Measurements from ENCODE around the gene ZNF710.

ZNF710 gene

DNA sequence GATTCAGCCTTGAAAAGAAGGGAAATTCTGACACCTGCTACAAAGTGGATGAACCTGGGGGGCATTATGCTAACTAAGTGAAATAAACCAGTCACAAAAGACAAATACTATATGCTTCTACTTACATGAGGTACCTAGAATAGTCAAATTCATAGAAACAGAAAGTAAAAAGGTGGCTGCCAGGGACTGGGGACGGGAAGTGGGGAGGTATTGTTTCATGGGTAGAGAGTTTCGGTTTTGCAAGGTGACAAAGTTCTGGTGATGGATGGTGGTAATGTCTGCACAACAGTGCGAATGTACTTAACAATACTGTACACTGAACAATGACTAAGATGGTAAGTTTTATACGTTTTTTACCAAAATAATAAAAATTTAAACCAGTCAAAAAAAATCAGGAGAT is 96.4 kb downstream of the ZNF710 start:
- peak overlapping the region; percentile 38 to 62 for H3K9ac ChIP-seq (ENCODE audit: low read length in 2 of 2)
- H3K4me3 ChIP-seq (ENCODE audit: low read length in 2 of 2): peak overlapping the region in 1 of 2 donors; percentile 63
- peak overlapping the region; percentile 95 for H3K27ac ChIP-seq (ENCODE audit: low read length)
- H3K4me1 ChIP-seq (ENCODE audit: control insufficient read depth, insufficient read depth, low read length): peaks cover 67% of the 10 kb centered on the region
- H3K9me3 ChIP-seq (ENCODE audit: control insufficient read depth in 2 of 2, low read length in 2 of 2): no peaks in the 10 kb centered on the region
- no peaks in the 10 kb centered on the region for H3K36me3 ChIP-seq (ENCODE audit: control insufficient read depth in 2 of 2, insufficient read depth in 2 of 2, low read length in 2 of 2)
- H3K27me3 ChIP-seq (ENCODE audit: control insufficient read depth in 1 of 2, insufficient read depth in 2 of 2, low read length in 2 of 2): no peaks in the 10 kb centered on the region

DNA sequence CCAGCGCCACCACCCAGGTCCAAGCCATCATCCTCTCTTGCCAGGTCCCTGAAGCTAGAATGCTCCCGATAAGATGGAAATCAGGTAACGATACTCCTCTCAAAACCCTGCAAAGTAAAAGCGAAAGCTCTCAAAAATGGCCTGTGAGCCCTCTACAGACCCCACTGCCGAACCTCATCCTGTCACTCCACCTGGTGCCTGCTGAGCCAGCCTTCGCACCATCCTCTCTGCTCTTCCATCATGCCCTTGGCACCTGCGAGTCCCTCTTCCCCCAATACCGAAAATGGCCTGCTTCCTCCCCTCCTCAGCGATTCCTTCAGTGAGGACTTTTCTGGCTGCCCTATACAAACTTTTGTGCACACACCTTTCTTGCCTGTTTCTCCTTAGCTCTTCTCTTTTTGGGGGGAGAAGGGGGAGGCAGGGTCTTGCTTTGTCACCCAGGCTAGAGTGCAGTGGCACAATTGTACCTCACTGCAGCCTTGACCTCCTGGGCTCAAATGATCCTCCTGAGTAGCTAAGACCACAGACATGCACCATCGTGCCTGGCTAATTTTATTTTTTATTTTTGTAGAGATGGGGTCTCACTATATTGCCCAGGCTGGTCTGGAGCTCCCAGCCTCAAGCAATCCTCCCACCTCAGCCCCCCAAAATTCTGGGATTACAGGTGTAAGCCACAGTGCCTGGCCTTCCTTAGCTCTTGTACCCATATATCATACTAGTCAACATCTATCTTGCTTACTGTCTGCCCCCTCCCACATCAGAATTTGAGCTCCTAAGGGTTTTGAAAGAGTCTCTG is 98.1 kb downstream of the ZNF710 start:
- Histone ChIP-seq H3K9ac (ENCODE audit: low read length in 2 of 2) (peak overlapping the region; percentile 13 to 77), H3K27me3 (ENCODE audit: control insufficient read depth in 1 of 2, insufficient read depth in 2 of 2, low read length in 2 of 2) (no peaks in the 10 kb centered on the region), H3K36me3 (ENCODE audit: control insufficient read depth in 2 of 2, insufficient read depth in 2 of 2, low read length in 2 of 2) (no peaks in the 10 kb centered on the region), H3K27ac (ENCODE audit: low read length) (peak overlapping the region; percentile 95), H3K9me3 (ENCODE audit: control insufficient read depth in 2 of 2, low read length in 2 of 2) (no peaks in the 10 kb centered on the region), H3K4me3 (ENCODE audit: low read length in 2 of 2) (peak overlapping the region in 1 of 2 donors; percentile 22), H3K4me1 (ENCODE audit: control insufficient read depth, insufficient read depth, low read length) (peaks cover 77% of the 10 kb centered on the region)

DNA sequence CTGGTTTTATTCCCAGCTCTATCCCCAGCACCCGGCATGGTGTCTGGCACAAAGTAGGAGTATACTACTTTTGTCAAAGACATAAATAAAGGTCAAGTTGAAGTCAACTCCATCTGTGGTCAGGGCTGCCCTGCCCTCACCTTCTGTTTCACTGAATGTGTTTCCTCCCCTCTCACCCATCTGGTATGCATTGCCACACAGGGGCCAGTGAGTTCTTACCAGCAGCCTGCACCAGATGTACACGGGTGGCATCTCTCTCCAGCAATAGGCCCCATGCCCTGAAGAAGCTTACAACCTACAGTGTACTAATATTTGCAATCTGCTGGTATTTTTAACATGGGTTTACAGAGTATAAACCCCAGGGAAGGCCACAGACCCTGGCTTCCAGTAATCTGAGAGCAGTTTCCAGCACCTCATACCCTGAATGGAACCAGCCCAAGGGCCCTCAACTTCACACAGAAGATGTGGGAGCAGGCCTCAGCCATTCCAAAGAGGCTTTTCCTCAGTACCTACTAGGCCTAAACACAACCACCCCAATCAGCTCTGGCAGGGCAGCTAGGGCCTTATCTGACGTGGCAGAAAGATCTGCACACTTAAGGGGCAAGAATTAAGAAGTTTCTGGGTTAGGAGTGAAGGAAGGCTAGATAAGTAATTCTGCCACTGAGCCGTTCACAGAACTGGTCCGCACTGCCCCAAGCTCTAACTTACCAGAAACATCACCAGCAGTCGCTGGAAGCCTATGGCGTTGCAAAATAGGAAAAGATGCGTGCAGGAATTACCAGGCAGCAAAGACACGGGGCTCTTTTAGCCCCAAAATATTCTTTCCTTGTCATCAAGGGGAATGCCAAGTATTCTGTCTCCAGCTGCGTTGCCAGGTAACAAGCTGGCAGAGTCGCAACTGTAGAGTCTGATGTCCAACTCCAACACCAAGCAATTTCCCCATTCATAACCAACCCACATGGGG is 99.0 kb downstream of the ZNF710 start:
- Histone ChIP-seq H3K4me1 (ENCODE audit: control insufficient read depth, insufficient read depth, low read length) (peaks cover 76% of the 10 kb centered on the region), H3K27ac (ENCODE audit: low read length) (peak overlapping the region; percentile 95), H3K27me3 (ENCODE audit: control insufficient read depth in 1 of 2, insufficient read depth in 2 of 2, low read length in 2 of 2) (no peaks in the 10 kb centered on the region), H3K9me3 (ENCODE audit: control insufficient read depth in 2 of 2, low read length in 2 of 2) (no peaks in the 10 kb centered on the region), H3K4me3 (ENCODE audit: low read length in 2 of 2) (peak overlapping the region; percentile 76 to 83), H3K9ac (ENCODE audit: low read length in 2 of 2) (peak overlapping the region; percentile 77 to 78), H3K36me3 (ENCODE audit: control insufficient read depth in 2 of 2, insufficient read depth in 2 of 2, low read length in 2 of 2) (no peaks in the 10 kb centered on the region)

DNA sequence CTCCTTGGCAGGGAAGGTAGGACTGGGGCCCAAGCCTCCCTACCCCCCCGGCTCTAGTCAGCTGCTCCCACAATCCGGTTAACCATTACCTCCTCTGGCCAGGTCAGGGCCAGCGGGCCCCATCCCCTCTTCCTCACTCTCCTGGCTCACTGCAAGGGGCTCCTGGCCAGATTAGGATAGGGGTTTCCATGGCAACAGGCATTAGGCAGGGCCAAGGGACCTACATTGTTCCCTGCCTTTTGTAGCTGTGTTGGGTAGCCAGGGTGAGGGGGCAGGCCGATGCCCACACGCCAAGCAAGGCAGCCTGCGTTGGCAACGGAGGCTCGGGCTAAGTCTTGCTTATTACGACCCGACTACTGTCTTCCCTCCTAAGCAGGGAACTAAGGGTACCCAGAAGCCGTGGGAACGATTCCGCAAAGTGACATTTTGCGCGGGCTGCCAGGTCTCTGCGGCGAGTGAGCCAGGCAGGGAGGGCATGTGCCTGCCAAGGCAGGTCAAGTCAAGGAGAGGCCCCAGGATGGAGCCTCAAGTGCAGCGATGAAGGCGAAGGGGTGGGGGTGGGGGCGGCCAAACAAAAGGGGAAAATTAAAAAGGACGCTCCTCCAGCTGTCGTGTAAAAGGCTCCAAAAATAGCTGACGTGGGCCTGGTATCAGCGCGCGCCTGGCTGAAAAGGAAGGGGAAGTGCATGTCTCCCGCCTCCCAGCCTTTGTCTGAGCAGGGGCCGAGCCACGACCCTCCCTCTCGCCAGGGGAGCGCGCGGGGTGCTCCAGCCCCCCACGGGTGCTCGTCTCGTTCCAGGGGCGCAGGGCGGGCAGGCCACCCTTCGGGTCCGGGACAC is 100.2 kb downstream of the ZNF710 start:
- H3K4me3 ChIP-seq (ENCODE audit: low read length in 2 of 2): peak overlapping the region; percentile 76 to 83
- peak overlapping the region; percentile 95 for H3K27ac ChIP-seq (ENCODE audit: low read length)
- H3K9ac ChIP-seq (ENCODE audit: low read length in 2 of 2): peak overlapping the region; percentile 77 to 78
- no peaks in the 10 kb centered on the region for H3K36me3 ChIP-seq (ENCODE audit: control insufficient read depth in 2 of 2, insufficient read depth in 2 of 2, low read length in 2 of 2)
- H3K9me3 ChIP-seq (ENCODE audit: control insufficient read depth in 2 of 2, low read length in 2 of 2): no peaks in the 10 kb centered on the region
- no peaks in the 10 kb centered on the region for H3K27me3 ChIP-seq (ENCODE audit: control insufficient read depth in 1 of 2, insufficient read depth in 2 of 2, low read length in 2 of 2)
- peaks cover 76% of the 10 kb centered on the region for H3K4me1 ChIP-seq (ENCODE audit: control insufficient read depth, insufficient read depth, low read length)

DNA sequence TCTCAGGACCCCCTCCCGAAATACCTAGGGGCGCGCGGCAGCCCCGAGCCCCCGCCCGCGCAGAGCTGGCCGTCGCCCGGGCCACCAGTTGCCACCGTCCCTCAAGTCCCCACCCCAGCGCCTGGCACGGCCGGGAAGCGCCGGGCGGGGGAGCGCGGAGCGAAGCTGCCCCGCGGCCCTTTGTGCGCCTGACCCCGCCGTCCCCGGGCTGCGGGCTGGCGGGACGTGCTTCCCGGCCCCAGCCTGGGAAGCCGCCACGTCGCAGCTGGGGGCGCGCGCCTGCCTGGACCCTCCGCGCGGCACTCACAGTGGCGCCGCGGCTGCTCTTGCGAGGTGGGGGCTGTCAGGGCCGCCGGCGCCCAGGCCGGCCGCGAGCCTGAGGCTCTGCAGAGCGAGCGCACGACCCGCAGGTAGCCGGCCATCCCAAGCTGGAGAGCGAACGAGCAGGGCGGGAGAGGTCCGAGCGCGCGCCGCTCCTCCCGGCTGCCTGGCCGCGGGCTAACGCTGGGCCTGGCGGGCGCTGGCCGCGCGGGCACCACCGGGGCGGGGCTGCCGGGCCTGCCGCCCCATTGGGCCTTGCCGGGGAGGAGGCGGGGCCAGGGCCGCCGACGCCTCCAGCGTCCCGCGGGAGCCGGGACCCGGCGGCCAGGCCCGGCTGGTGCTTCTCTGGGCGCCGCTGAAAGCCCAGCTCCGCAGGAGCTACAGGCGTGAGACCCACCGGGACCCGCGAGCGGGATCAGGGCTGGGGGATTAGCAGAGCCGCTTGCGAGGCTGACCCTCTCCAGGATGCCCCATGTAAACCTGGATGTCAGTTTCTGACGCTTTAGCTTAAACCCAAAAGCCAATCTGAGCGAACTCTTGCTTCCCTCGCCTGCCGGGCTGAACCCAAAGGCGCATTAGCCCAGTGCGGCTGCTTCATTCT is 101.1 kb downstream of the ZNF710 start, which contains the start of gene IDH2:
TSS of gene IDH2 (minus strand) at position 500 of the 922 bp plus-strand sequence. CDS start at position 422, 78 bp downstream.
- H3K36me3 ChIP-seq (ENCODE audit: control insufficient read depth in 2 of 2, insufficient read depth in 2 of 2, low read length in 2 of 2): no peaks in the 10 kb centered on the region
- H3K9me3 ChIP-seq (ENCODE audit: control insufficient read depth in 2 of 2, low read length in 2 of 2): no peaks in the 10 kb centered on the region
- H3K4me1 ChIP-seq (ENCODE audit: control insufficient read depth, insufficient read depth, low read length): peaks cover 81% of the 10 kb centered on the region
- peak within 1 kb of the TSS; percentile 76 to 83 for H3K4me3 ChIP-seq (ENCODE audit: low read length in 2 of 2)
- no peaks in the 10 kb centered on the region for H3K27me3 ChIP-seq (ENCODE audit: control insufficient read depth in 1 of 2, insufficient read depth in 2 of 2, low read length in 2 of 2)
- H3K9ac ChIP-seq (ENCODE audit: low read length in 2 of 2): peak within 1 kb of the TSS; percentile 77 to 92
- peak within 1 kb of the TSS; percentile 95 for H3K27ac ChIP-seq (ENCODE audit: low read length)

DNA sequence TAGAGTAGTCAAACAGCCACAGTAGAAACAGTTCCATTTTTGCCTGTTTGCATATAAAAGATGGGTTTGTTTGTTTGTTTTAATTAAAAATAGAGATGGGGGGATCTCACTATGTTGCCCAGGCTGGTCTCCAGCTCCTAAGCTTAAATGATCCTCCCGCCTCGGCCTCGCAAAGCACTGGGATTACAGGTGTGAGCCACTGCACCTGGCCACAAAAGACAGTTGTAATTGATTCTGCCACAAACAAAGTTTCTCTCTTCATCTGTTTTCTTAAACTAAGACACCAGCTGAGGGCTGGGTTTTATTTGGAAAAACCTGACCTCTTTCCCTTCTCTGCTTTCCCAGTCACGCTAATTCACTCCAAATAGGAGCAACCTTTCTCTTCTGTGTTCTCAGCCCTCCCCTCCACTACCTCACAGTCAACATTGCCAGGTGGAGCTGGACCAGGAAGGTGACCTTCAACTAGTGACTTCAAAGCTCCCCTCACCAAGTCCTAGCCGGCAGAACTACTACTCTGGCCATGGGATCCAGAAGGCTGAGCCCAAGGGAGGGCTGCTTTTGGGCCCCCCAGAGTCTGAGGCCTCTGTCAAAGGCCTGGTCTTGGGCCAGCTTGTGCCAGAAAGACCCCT is 102.7 kb downstream of the ZNF710 start:
- H3K36me3 ChIP-seq (ENCODE audit: control insufficient read depth in 2 of 2, insufficient read depth in 2 of 2, low read length in 2 of 2): no peaks in the 10 kb centered on the region
- H3K27ac ChIP-seq (ENCODE audit: low read length): peak overlapping the region; percentile 95
- H3K9me3 ChIP-seq (ENCODE audit: control insufficient read depth in 2 of 2, low read length in 2 of 2): no peaks in the 10 kb centered on the region
- H3K4me1 ChIP-seq (ENCODE audit: control insufficient read depth, insufficient read depth, low read length): peaks cover 65% of the 10 kb centered on the region
- no peaks in the 10 kb centered on the region for H3K27me3 ChIP-seq (ENCODE audit: control insufficient read depth in 1 of 2, insufficient read depth in 2 of 2, low read length in 2 of 2)
- peak overlapping the region; percentile 30 to 83 for H3K4me3 ChIP-seq (ENCODE audit: low read length in 2 of 2)
- H3K9ac ChIP-seq (ENCODE audit: low read length in 2 of 2): peak overlapping the region; percentile 49 to 55

DNA sequence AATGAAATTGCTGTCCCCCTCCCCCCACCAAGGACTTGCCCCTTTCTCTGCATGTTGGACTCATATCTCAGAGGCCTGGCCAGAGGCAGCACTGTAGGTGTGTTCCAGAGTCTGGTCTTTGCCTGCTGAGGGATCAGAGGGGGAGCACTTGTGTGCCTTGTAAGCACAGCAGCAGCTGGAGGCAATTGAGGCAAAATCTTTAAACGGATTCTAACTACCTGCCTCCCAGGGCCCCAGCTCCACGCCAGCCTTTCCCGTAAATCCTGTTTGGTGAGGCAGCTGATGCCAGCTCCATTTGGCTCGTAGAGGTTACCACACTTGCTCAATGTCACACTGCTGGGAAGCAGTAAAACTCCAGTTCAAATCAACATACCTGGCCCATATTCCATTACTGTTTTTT is 103.4 kb downstream of the ZNF710 start:
- Histone ChIP-seq H3K9me3 (ENCODE audit: control insufficient read depth in 2 of 2, low read length in 2 of 2) (no peaks in the 10 kb centered on the region), H3K27me3 (ENCODE audit: control insufficient read depth in 1 of 2, insufficient read depth in 2 of 2, low read length in 2 of 2) (no peaks in the 10 kb centered on the region), H3K36me3 (ENCODE audit: control insufficient read depth in 2 of 2, insufficient read depth in 2 of 2, low read length in 2 of 2) (no peaks in the 10 kb centered on the region), H3K4me1 (ENCODE audit: control insufficient read depth, insufficient read depth, low read length) (peaks cover 58% of the 10 kb centered on the region), H3K9ac (ENCODE audit: low read length in 2 of 2) (peak overlapping the region in 1 of 2 donors; percentile 49), H3K4me3 (ENCODE audit: low read length in 2 of 2) (peak overlapping the region in 1 of 2 donors; percentile 1), H3K27ac (ENCODE audit: low read length) (peak overlapping the region; percentile 95)

DNA sequence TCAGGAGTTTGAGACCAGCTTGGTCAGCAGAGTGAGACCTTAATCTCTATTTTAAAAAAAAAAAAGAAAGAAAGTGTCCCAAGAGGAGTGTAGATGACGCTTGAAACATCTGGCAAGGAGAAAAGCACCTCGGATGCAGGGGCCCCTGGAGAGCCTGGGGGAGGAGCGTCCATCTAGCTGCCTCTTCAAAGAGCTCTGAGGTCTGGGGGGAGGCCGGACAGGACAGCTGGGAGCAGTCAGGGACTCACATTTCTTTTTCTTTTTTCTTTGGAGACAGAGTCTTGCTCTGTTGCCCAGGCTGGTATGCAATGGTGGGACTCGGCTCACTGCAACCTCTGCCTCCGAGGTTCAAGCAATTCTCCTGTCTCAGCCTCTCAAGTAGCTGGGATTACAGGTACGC is 104.4 kb downstream of the ZNF710 start:
- Histone ChIP-seq H3K9me3 (ENCODE audit: control insufficient read depth in 2 of 2, low read length in 2 of 2) (no peaks in the 10 kb centered on the region), H3K36me3 (ENCODE audit: control insufficient read depth in 2 of 2, insufficient read depth in 2 of 2, low read length in 2 of 2) (no peaks in the 10 kb centered on the region), H3K27ac (ENCODE audit: low read length) (no peak overlapping the region), H3K4me1 (ENCODE audit: control insufficient read depth, insufficient read depth, low read length) (peaks cover 48% of the 10 kb centered on the region), H3K27me3 (ENCODE audit: control insufficient read depth in 1 of 2, insufficient read depth in 2 of 2, low read length in 2 of 2) (no peaks in the 10 kb centered on the region), H3K9ac (ENCODE audit: low read length in 2 of 2) (no peak overlapping the region), H3K4me3 (ENCODE audit: low read length in 2 of 2) (no peak overlapping the region)

DNA sequence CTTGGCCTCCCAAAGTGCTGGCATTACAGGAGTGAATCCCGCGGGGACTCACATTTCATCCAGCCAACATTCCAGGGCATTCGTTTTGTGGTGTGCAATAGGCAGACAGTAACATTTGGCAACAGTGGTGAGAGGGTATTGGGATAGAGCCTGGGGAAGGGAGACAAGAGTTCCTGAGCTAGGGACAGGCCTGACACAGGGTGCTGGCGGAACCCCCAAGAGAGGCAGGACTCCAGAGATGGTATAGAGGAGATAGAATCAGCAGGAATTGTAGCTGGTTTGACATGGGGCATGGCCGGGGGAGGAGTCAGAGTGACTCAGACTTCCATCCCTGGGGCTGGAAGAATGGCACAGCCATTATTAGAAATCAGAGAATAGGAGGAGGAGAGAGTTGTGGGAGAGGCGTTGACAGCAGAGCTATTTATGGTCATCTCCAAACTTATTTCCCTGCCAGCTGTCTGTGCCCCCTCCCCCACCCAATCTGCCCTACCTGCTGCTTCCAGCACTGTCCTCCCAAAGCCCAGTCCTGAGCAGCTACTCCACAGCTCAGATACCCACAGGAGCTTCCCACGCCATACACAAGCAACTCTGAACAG is 105.5 kb downstream of the ZNF710 start:
- peak overlapping the region; percentile 29 to 52 for H3K4me3 ChIP-seq (ENCODE audit: low read length in 2 of 2)
- no peaks in the 10 kb centered on the region for H3K27me3 ChIP-seq (ENCODE audit: control insufficient read depth in 1 of 2, insufficient read depth in 2 of 2, low read length in 2 of 2)
- H3K9me3 ChIP-seq (ENCODE audit: control insufficient read depth in 2 of 2, low read length in 2 of 2): no peaks in the 10 kb centered on the region
- peak overlapping the region; percentile 88 for H3K27ac ChIP-seq (ENCODE audit: low read length)
- H3K36me3 ChIP-seq (ENCODE audit: control insufficient read depth in 2 of 2, insufficient read depth in 2 of 2, low read length in 2 of 2): no peaks in the 10 kb centered on the region
- peak overlapping the region; percentile 47 to 66 for H3K9ac ChIP-seq (ENCODE audit: low read length in 2 of 2)
- peaks cover 38% of the 10 kb centered on the region for H3K4me1 ChIP-seq (ENCODE audit: control insufficient read depth, insufficient read depth, low read length)

Measured in stomach smooth muscle (tissue), 2 donors.